Measurements from ENCODE around the gene MAGED1. TPM values are rescaled to one million over a fixed set of nuclear protein-coding genes. Genes with fewer than 3 reads are reported as not detected.

MAGED1 gene
- total and polyA plus RNA-seq, 2 experiments from 2014 or later, result 293 to 351 TPM

GRCh38 chrX:51857159-51857733 lies 36.2 kb upstream of the MAGED1 start:
- no peak overlapping the region for H2AFZ ChIP-seq
- no peaks in the 10 kb centered on the region for H3K27me3 ChIP-seq (replicated peaks; ENCODE audit: insufficient read depth)
- H3K9me3 ChIP-seq (ENCODE audit: low read depth), result no peaks in the 10 kb centered on the region
- H3K9me2 ChIP-seq (ENCODE audit: insufficient read depth), result no peaks in the 10 kb centered on the region
- no peak overlapping the region for H3K4me3 ChIP-seq
- no peak overlapping the region for H3K4me2 ChIP-seq (ENCODE audit: unreplicated experiment)
- no peaks in the 10 kb centered on the region for H3K36me3 ChIP-seq (ENCODE audit: low read depth)
- H3K79me2 ChIP-seq (ENCODE audit: insufficient read depth), result no peaks in the 10 kb centered on the region
- H3K4me1 ChIP-seq (ENCODE audit: insufficient read depth), result no peaks in the 10 kb centered on the region
- no peak overlapping the region for H3K9ac ChIP-seq
- 93 to 100% methylated on average over 1 of the region's 1 CpG for WGBS, 2 experiments (ENCODE audit: low coverage in 1 of 2, low lambda C conversion rate in 2 of 2, missing lambda C conversion rate in 2 of 2)
- no peak for DNase-seq
- TF ChIP-seq EZH2phosphoT487 (IDR thresholded peaks at IDR 0.05; ENCODE audit: insufficient read depth, low read depth) (no peak), EZH2 (IDR thresholded peaks at IDR 0.05; ENCODE audit: insufficient read depth, poor library complexity, severe bottlenecking) (no peak)
- H3F3A ChIP-seq (ENCODE audit: insufficient read depth), result no peaks in the 10 kb centered on the region
- in situ Hi-C loops (cut with MboI), result loop anchor here (25.0 kb wide), 2 partner anchors 195 to 370 kb away; partner anchors contain the start of gene NUDT11
- no peaks in the 10 kb centered on the region for H4K20me1 ChIP-seq (ENCODE audit: insufficient read depth)
- H3K27ac ChIP-seq, result no peak overlapping the region

GRCh38 chrX:51860679-51861078 lies 32.7 kb upstream of the MAGED1 start:
- Histone ChIP-seq H4K20me1 (ENCODE audit: insufficient read depth) (no peaks in the 10 kb centered on the region), H3K36me3 (ENCODE audit: low read depth) (no peaks in the 10 kb centered on the region), H3K27me3 (replicated peaks; ENCODE audit: insufficient read depth) (no peaks in the 10 kb centered on the region), H3K9me3 (ENCODE audit: low read depth) (no peaks in the 10 kb centered on the region), H3K4me3 (no peak overlapping the region), H3K4me1 (ENCODE audit: insufficient read depth) (no peaks in the 10 kb centered on the region), H3K9ac (no peak overlapping the region), H3K79me2 (ENCODE audit: insufficient read depth) (peaks cover 10% of the 10 kb centered on the region), H2AFZ (no peak overlapping the region), H3K9me2 (ENCODE audit: insufficient read depth) (no peaks in the 10 kb centered on the region), H3F3A (ENCODE audit: insufficient read depth) (no peaks in the 10 kb centered on the region), H3K27ac (no peak overlapping the region), H3K4me2 (ENCODE audit: unreplicated experiment) (no peak overlapping the region)
- WGBS, 2 experiments (ENCODE audit: low coverage in 1 of 2, low lambda C conversion rate in 2 of 2, missing lambda C conversion rate in 2 of 2), result 0 to 3% methylated on average over 2 of the region's 2 CpGs
- DNase-seq, result peak; percentile 52
- TF ChIP-seq EZH2phosphoT487 (IDR thresholded peaks at IDR 0.05; ENCODE audit: insufficient read depth, low read depth) (no peak), EZH2 (IDR thresholded peaks at IDR 0.05; ENCODE audit: insufficient read depth, poor library complexity, severe bottlenecking) (no peak)
- in situ Hi-C loops (cut with MboI), result loop anchor here (25.0 kb wide), 2 partner anchors 198 to 373 kb away; partner anchors contain the start of gene NUDT11

- Histone ChIP-seq H3K27ac (no peak overlapping the region), H3K9me3 (ENCODE audit: low read depth) (no peaks in the 10 kb centered on the region), H3K4me2 (ENCODE audit: unreplicated experiment) (no peak overlapping the region), H4K20me1 (ENCODE audit: insufficient read depth) (no peaks in the 10 kb centered on the region), H3K36me3 (ENCODE audit: low read depth) (no peaks in the 10 kb centered on the region), H3K9me2 (ENCODE audit: insufficient read depth) (no peaks in the 10 kb centered on the region), H3K4me1 (ENCODE audit: insufficient read depth) (no peaks in the 10 kb centered on the region), H3F3A (ENCODE audit: insufficient read depth) (no peaks in the 10 kb centered on the region), H3K79me2 (ENCODE audit: insufficient read depth) (peaks cover 10% of the 10 kb centered on the region), H3K27me3 (replicated peaks; ENCODE audit: insufficient read depth) (no peaks in the 10 kb centered on the region), H2AFZ (no peak overlapping the region), H3K9ac (no peak overlapping the region), H3K4me3 (no peak overlapping the region)
- no peak for TF ChIP-seq EZH2phosphoT487 (IDR thresholded peaks at IDR 0.05; ENCODE audit: insufficient read depth, low read depth)
- TF ChIP-seq EZH2 (IDR thresholded peaks at IDR 0.05; ENCODE audit: insufficient read depth, poor library complexity, severe bottlenecking), result no peak
- in situ Hi-C loops (cut with MboI), result loop anchor here (25.0 kb wide), 2 partner anchors 201 to 376 kb away; partner anchors contain the start of gene NUDT11
- WGBS, 2 experiments (ENCODE audit: low coverage in 1 of 2, low lambda C conversion rate in 2 of 2, missing lambda C conversion rate in 2 of 2), result 100% methylated on average over 1 of the region's 1 CpG
- DNase-seq, result no peak
These were observed 30.5 kb upstream of the MAGED1 start for GRCh38 chrX:51862920-51863319.

- H4K20me1 ChIP-seq (ENCODE audit: insufficient read depth), result no peaks in the 10 kb centered on the region
- H3F3A ChIP-seq (ENCODE audit: insufficient read depth), result no peaks in the 10 kb centered on the region
- no peak overlapping the region for H3K4me2 ChIP-seq (ENCODE audit: unreplicated experiment)
- no peaks in the 10 kb centered on the region for H3K9me2 ChIP-seq (ENCODE audit: insufficient read depth)
- in situ Hi-C loops (cut with MboI), result loop anchor here (25.0 kb wide), 2 partner anchors 204 to 379 kb away; partner anchors contain the start of gene NUDT11
- H3K9me3 ChIP-seq (ENCODE audit: low read depth), result no peaks in the 10 kb centered on the region
- no peak overlapping the region for H3K27ac ChIP-seq
- no peak overlapping the region for H3K9ac ChIP-seq
- peak; percentile 0 for DNase-seq
- H2AFZ ChIP-seq, result no peak overlapping the region
- TF ChIP-seq EZH2 (IDR thresholded peaks at IDR 0.05; ENCODE audit: insufficient read depth, poor library complexity, severe bottlenecking) (no peak), EZH2phosphoT487 (IDR thresholded peaks at IDR 0.05; ENCODE audit: insufficient read depth, low read depth) (no peak)
- H3K79me2 ChIP-seq (ENCODE audit: insufficient read depth), result peaks cover 10% of the 10 kb centered on the region
- WGBS, 2 experiments (ENCODE audit: low coverage in 1 of 2, low lambda C conversion rate in 2 of 2, missing lambda C conversion rate in 2 of 2), result 97 to 98% methylated on average over 3 of the region's 3 CpGs
- H3K36me3 ChIP-seq (ENCODE audit: low read depth), result no peaks in the 10 kb centered on the region
- H3K4me1 ChIP-seq (ENCODE audit: insufficient read depth), result no peaks in the 10 kb centered on the region
- no peaks in the 10 kb centered on the region for H3K27me3 ChIP-seq (replicated peaks; ENCODE audit: insufficient read depth)
- no peak overlapping the region for H3K4me3 ChIP-seq
These were observed 27.2 kb upstream of the MAGED1 start for GRCh38 chrX:51866210-51866609.

Data from GM23248 (cell line).